B cell (primary cell): Measurements from ENCODE around the gene TNFRSF1B. TPM values are rescaled to one million over a fixed set of nuclear protein-coding genes. Genes with fewer than 3 reads are reported as not detected.

Experiments
- ATAC-seq: fragments of 200-7000 bp; cut with Tn5 transposase; one replicate; pipeline ENCODE4 v1.10.0; 2021; ENCODE audit warnings: low read depth, mild to moderate bottlenecking, moderate number of reproducible peaks, moderate library complexity
- CTCF ChIA-PET: fragments of 350-600 bp; sonication (Branson Sonifier 250); formaldehyde crosslinking; loops from one replicate; lab custom pipeline; 2021; ENCODE audit warnings: antibody characterized with exemption, inconsistent platforms; lab: Charles Lee
- POLR2A ChIA-PET: fragments of 350-600 bp; sonication (Branson Sonifier 250); formaldehyde crosslinking; loops from one replicate; lab custom pipeline; 2021; ENCODE audit warnings: antibody characterized with exemption; lab: Charles Lee
- DNase-seq: peaks from one replicate; pipeline ENCODE4 v3.0.0; 2013
- H2AFZ ChIP-seq: 2 replicates; pipeline ENCODE4 v1.6.1; 2012; ENCODE audit warnings: mild to moderate bottlenecking, low read depth, low read length; ENCODE audit not compliant: insufficient read depth, poor library complexity, severe bottlenecking
- H3K27ac ChIP-seq, 2 donors: 1 replicate in 1 of 2; 2 replicates in 1 of 2; pipeline ENCODE4 v1.5.1; 2012 to 2013; ENCODE audit warnings: low read length in 2 of 2, mild to moderate bottlenecking in 2 of 2, moderate library complexity in 1 of 2
- H3K27me3 ChIP-seq, 4 experiments: fragments of 200-600 bp in 1 of 4; sonication (generic) in 1 of 4; replicated peaks in 1 of 4; 1 replicate in 2 of 4; 2 replicates in 2 of 4; pipeline versions ENCODE4 v1.6.1 to v1.7.0; 2013 to 2016; ENCODE audit warnings: low read length in 3 of 4, mild to moderate bottlenecking in 2 of 4, mixed read lengths in 1 of 4, moderate library complexity in 1 of 4; ENCODE audit not compliant: insufficient read depth in 4 of 4, control insufficient read depth in 3 of 4; ENCODE audit errors: control extremely low read depth in 1 of 4
- H3K36me3 ChIP-seq, 2 experiments: replicated peaks in 1 of 2; 1 replicate in 1 of 2; 2 replicates in 1 of 2; pipeline versions ENCODE4 v1.6.1 to v1.7.1; 2013; ENCODE audit warnings: low read length in 1 of 2; ENCODE audit not compliant: insufficient read depth in 2 of 2, control insufficient read depth in 1 of 2; ENCODE audit errors: control extremely low read depth in 1 of 2, extremely low read depth in 1 of 2
- H3K4me1 ChIP-seq, 2 donors: fragments of 200-600 bp in 1 of 2; sonication (generic) in 1 of 2; 1 replicate in 1 of 2; 2 replicates in 1 of 2; pipeline versions ENCODE4 v1.5.1 to v1.6.1; 2013 to 2017; ENCODE audit warnings: low read length in 2 of 2; ENCODE audit not compliant: control insufficient read depth in 2 of 2, insufficient read depth in 2 of 2
- H3K4me2 ChIP-seq: replicated peaks from 2 replicates; pipeline ENCODE3; 2012; ENCODE audit warnings: mild to moderate bottlenecking, low read depth, low read length; ENCODE audit not compliant: poor library complexity, severe bottlenecking
- H3K4me3 ChIP-seq, 5 experiments: fragments of 200-600 bp in 1 of 5; sonication (generic) in 1 of 5; 1 replicate in 3 of 5; 2 replicates in 2 of 5; pipeline versions ENCODE4 v1.5.1 to v1.7.0; 2011 to 2016; ENCODE audit warnings: low read length in 4 of 5, mild to moderate bottlenecking in 4 of 5, low read depth in 2 of 5, control low read depth in 1 of 5, moderate library complexity in 1 of 5; ENCODE audit not compliant: insufficient read depth in 1 of 5; ENCODE audit errors: control extremely low read depth in 1 of 5, extremely low read depth in 1 of 5
- H3K79me2 ChIP-seq: fragments of 200-600 bp; sonication (generic); one replicate; pipeline ENCODE4 v1.6.0; 2016; ENCODE audit warnings: low read length; ENCODE audit not compliant: control insufficient read depth, insufficient read depth
- H3K9ac ChIP-seq: fragments of 200-600 bp; sonication (generic); 2 replicates; pipeline ENCODE4 v1.6.1; 2017; ENCODE audit warnings: mild to moderate bottlenecking, low read length, moderate library complexity
- H3K9me3 ChIP-seq, 3 donors: one replicate each; pipeline versions ENCODE4 v1.6.1 to v1.7.1; 2013; ENCODE audit warnings: low read length in 2 of 3; ENCODE audit not compliant: control insufficient read depth in 2 of 3, insufficient read depth in 1 of 3; ENCODE audit errors: control extremely low read depth in 1 of 3
- H4K20me1 ChIP-seq: 2 replicates; pipeline ENCODE4 v1.6.0; 2012; ENCODE audit warnings: mild to moderate bottlenecking, low read length; ENCODE audit not compliant: insufficient read depth, control insufficient read depth, poor library complexity, severe bottlenecking
- H3K27ac Mint-ChIP-seq: one replicate; pipeline ENCODE4 v1.8.0; 2021; ENCODE audit warnings: mixed read lengths
- H3K27me3 Mint-ChIP-seq: one replicate; pipeline ENCODE4 v1.8.0; 2021; ENCODE audit warnings: mixed read lengths
- H3K4me1 Mint-ChIP-seq: one replicate; pipeline ENCODE4 v1.8.0; 2021; ENCODE audit warnings: mixed read lengths
- H3K4me3 Mint-ChIP-seq: one replicate; pipeline ENCODE4 v1.8.0; 2021; ENCODE audit warnings: mixed read lengths
- H3K9me3 Mint-ChIP-seq: one replicate; pipeline ENCODE4 v1.8.0; 2022; ENCODE audit warnings: mixed read lengths; ENCODE audit not compliant: insufficient read depth
- CTCF ChIP-seq: fragments of 200-600 bp; IDR thresholded peaks from one replicate; pipeline ENCODE4 v1.8.0; 2022; ENCODE audit warnings: antibody characterized with exemption, mild to moderate bottlenecking
- EZH2 ChIP-seq: IDR thresholded peaks from 2 replicates; pipeline ENCODE4 v1.6.1; 2012; ENCODE audit warnings: borderline replicate concordance, low read depth, mild to moderate bottlenecking, moderate library complexity, low read length; ENCODE audit not compliant: insufficient read depth, poor library complexity, severe bottlenecking
- WGBS: methylation state at CpG from one replicate; pipeline ENCODE4 v1.1.5; 2013; ENCODE audit warnings: missing lambda C conversion rate; ENCODE audit not compliant: insufficient coverage; 5-methylcytosine and 5-hydroxymethylcytosine counted together
- intact Hi-C: fragments of 100-400 bp; cut with micrococcal nuclease; formaldehyde crosslinking; loops from one replicate; pipeline ENCODE4 v1.10.0; 2022
- polyA plus RNA-seq: library from polyadenylated mRNA; depleted of rRNA; stranded (reverse); fragments of >200 nt; gene quantifications from 2 replicates; pipeline ENCODE4 v1.2.3, GENCODE V29; 2012
- total RNA-seq, 2 donors: library from RNA; stranded (reverse); fragments of 120-200 nt in 1 of 2; gene quantifications; 1 replicate in 1 of 2; 2 replicates in 1 of 2; pipeline versions ENCODE4 v1.2.3 to v1.2.4, GENCODE V29; 2013 to 2022

The TNFRSF1B gene
- total and polyA plus RNA-seq, 2 donors (not counting 1 experiment from before 2014, with no cell fraction given): 37.7 to 99.4 TPM

DNA sequence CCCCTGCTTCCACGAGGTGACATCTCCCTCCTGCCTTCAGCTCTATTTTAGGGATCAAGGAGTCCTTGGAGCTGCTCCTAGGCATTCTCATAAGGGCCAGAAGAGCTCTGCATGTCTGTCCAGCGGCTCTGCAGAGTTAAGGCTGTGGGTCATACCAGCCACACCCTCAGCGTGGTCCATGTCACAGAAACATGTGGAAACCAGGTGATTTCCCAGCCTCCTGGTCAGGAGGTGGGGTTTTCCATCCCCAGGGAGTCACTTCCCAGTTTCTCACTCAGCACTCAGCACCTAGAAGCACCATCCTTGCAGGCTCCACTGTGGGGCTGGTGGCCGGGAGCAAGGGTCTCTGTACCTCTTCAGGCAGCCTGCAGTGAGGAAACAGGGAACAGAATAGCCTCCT is 1.4 kb upstream of the TNFRSF1B start:
- Histone ChIP-seq H3K9me3 (no peaks in the 10 kb centered on the region), H3K27ac (no peak overlapping the region), H3K36me3 (peaks cover 0 to 7% of the 10 kb centered on the region in 2 experiments), H3K4me2 (no peak overlapping the region), H2AFZ (no peak overlapping the region), H3K4me1 (peaks cover 38 to 60% of the 10 kb centered on the region in 2 donors), H3K9ac (no peak overlapping the region), H3K4me3 (no peak overlapping the region), H4K20me1 (peaks cover 11% of the 10 kb centered on the region), H3K27me3 (no peaks in the 10 kb centered on the region), H3K79me2 (peaks cover 33% of the 10 kb centered on the region)
- TF ChIP-seq CTCF: no peak
- no peak for TF ChIP-seq EZH2
- no peak for ATAC-seq
- H3K27ac Mint-ChIP-seq: no peak overlapping the region
- POLR2A ChIA-PET: interaction anchor here (1.0 kb wide), 1 partner anchor 12 kb away, joined by 5 read pairs; no protein-coding TSS in a partner anchor
- H3K4me3 Mint-ChIP-seq: no peak overlapping the region
- intact Hi-C loops: loop anchor here (5.0 kb wide), 1 partner anchor 38 kb away; no protein-coding TSS in a partner anchor
- 97% methylated on average over 4 of the region's 4 CpGs for WGBS
- CTCF ChIA-PET: interaction anchor here (0.9 to 2.8 kb wide), 2 partner anchors 16 to 40 kb away, joined by 3 to 17 read pairs; no protein-coding TSS in a partner anchor
- H3K4me1 Mint-ChIP-seq: peaks cover 65% of the 10 kb centered on the region
- DNase-seq: no peak
- no peaks in the 10 kb centered on the region for H3K9me3 Mint-ChIP-seq
- H3K27me3 Mint-ChIP-seq: no peaks in the 10 kb centered on the region
